Subcutaneous adipose tissue (tissue), 4 donors: ENCODE measurements around the gene CNTN4. TPM values are rescaled to one million over a fixed set of nuclear protein-coding genes. Genes with fewer than 3 reads are reported as not detected.

Source experiments
- CTCF ChIP-seq: fragments of 450-650 bp; IDR thresholded peaks from one replicate; pipeline ENCODE4 v1.5.1; 2016; ENCODE audit warnings: low read depth, mild to moderate bottlenecking, control low read depth, antibody characterized with exemption, moderate library complexity
- total RNA-seq, 4 donors: library from RNA; depleted of rRNA; stranded (reverse); fragments of >200 nt; gene quantifications; one replicate each; pipeline ENCODE4 v1.1.0, GENCODE V29; 2016

CNTN4 gene
- total RNA-seq, 4 donors from 2014 or later = 4.2 to 10.5 (median 4.6) TPM

- TF ChIP-seq CTCF = no peak
Observed at GRCh38 chr3:2311022-2311421, 212.4 kb downstream of the CNTN4 start.

- TF ChIP-seq CTCF = no peak
Observed at GRCh38 chr3:2317521-2317920, 218.9 kb downstream of the CNTN4 start.

- no peak for TF ChIP-seq CTCF
Observed at GRCh38 chr3:2334921-2335320, 236.3 kb downstream of the CNTN4 start.

GRCh38 chr3:2343031-2343682, 244.5 kb downstream of the CNTN4 start:
- no peak for TF ChIP-seq CTCF

- TF ChIP-seq CTCF = no peak
Observed at GRCh38 chr3:2352134-2352762, 253.6 kb downstream of the CNTN4 start.

- no peak for TF ChIP-seq CTCF
Observed at GRCh38 chr3:2354702-2355101, 256.0 kb downstream of the CNTN4 start.

GRCh38 chr3:2356298-2356950, 257.8 kb downstream of the CNTN4 start:
- TF ChIP-seq CTCF = no peak
